SK-N-SH treated with all-trans-retinoic acid at 6 μM for 48 hours (cell line): ENCODE measurements around the gene PLA2G4A.

Experiments used
- ATAC-seq: fragments of 200-7000 bp; cut with Tn5 transposase; 3 replicates; pipeline ENCODE4 v1.9.1; 2020; ENCODE audit warnings: mild to moderate bottlenecking, moderate library complexity
- CREB5 ChIP-seq: fragments of 250-450 bp; sonication (Bioruptor Pico); IDR thresholded peaks from 2 replicates; pipeline ENCODE4 v1.5.1; 2020; ENCODE audit warnings: low read depth, mild to moderate bottlenecking, moderate library complexity
- CSDC2 ChIP-seq: fragments of 250-450 bp; sonication (Bioruptor Pico); IDR thresholded peaks from 2 replicates; pipeline ENCODE4 v1.5.0; 2020; ENCODE audit warnings: mild to moderate bottlenecking, moderate library complexity
- CSRNP3 ChIP-seq: fragments of 250-450 bp; sonication (Bioruptor Pico); IDR thresholded peaks from 2 replicates; pipeline ENCODE4 v1.5.1; 2021; ENCODE audit warnings: mild to moderate bottlenecking, moderate library complexity
- ESRRG ChIP-seq: fragments of 250-450 bp; sonication (Bioruptor Pico); IDR thresholded peaks from 2 replicates; pipeline ENCODE4 v1.6.1; 2021; ENCODE audit warnings: mild to moderate bottlenecking
- GLIS3 ChIP-seq: fragments of 250-450 bp; sonication (Bioruptor Pico); IDR thresholded peaks from 2 replicates; pipeline ENCODE4 v1.5.0; 2020; ENCODE audit warnings: mild to moderate bottlenecking, moderate library complexity
- ISL1 ChIP-seq: fragments of 250-450 bp; sonication (Bioruptor Pico); IDR thresholded peaks from 2 replicates; pipeline ENCODE4 v2.1.2; 2022; ENCODE audit warnings: mild to moderate bottlenecking, moderate library complexity
- OSR1 ChIP-seq: fragments of 250-450 bp; sonication (Bioruptor Pico); IDR thresholded peaks from 2 replicates; pipeline ENCODE4 v1.8.0; 2022; ENCODE audit warnings: moderate library complexity, mild to moderate bottlenecking, inconsistent platforms
- POU6F1 ChIP-seq: fragments of 250-450 bp; sonication (Bioruptor Pico); IDR thresholded peaks from 2 replicates; pipeline ENCODE4 v1.8.0; 2021; ENCODE audit warnings: low read depth, mild to moderate bottlenecking, moderate library complexity, borderline replicate concordance
- PPARA ChIP-seq: fragments of 250-450 bp; sonication (Bioruptor Pico); IDR thresholded peaks from 2 replicates; pipeline ENCODE4 v1.5.0; 2020; ENCODE audit warnings: mild to moderate bottlenecking, borderline replicate concordance
- SNAI2 ChIP-seq: fragments of 250-450 bp; sonication (Bioruptor Pico); IDR thresholded peaks from 2 replicates; pipeline ENCODE4 v1.5.0; 2020; ENCODE audit warnings: mild to moderate bottlenecking, moderate library complexity
- TCF4 ChIP-seq: fragments of 250-450 bp; sonication (Bioruptor Pico); IDR thresholded peaks from 2 replicates; pipeline ENCODE4 v1.8.0; 2021; ENCODE audit warnings: mild to moderate bottlenecking, moderate library complexity, borderline replicate concordance
- TOX ChIP-seq: fragments of 250-450 bp; sonication (Bioruptor Pico); IDR thresholded peaks from 2 replicates; pipeline ENCODE4 v1.8.0; 2021; ENCODE audit warnings: mild to moderate bottlenecking, moderate library complexity, borderline replicate concordance
- TSHZ2 ChIP-seq: fragments of 250-450 bp; sonication (Bioruptor Pico); IDR thresholded peaks from 2 replicates; pipeline ENCODE4 v1.5.0; 2020; ENCODE audit warnings: mild to moderate bottlenecking, moderate library complexity
- ZFP3 ChIP-seq: fragments of 250-450 bp; sonication (Bioruptor Pico); IDR thresholded peaks from 2 replicates; pipeline ENCODE4 v1.5.0; 2020; ENCODE audit warnings: mild to moderate bottlenecking, moderate library complexity
- ZNF565 ChIP-seq: fragments of 450-650 bp; formaldehyde crosslinking; conservative IDR thresholded peaks from 2 replicates; pipeline ENCODE4 v1.5.0; 2020; ENCODE audit warnings: low read depth, mild to moderate bottlenecking, moderate library complexity
- ZNF70 ChIP-seq: fragments of 450-650 bp; formaldehyde crosslinking; IDR thresholded peaks from 2 replicates; pipeline ENCODE4 v1.5.0; 2020; ENCODE audit warnings: mild to moderate bottlenecking, moderate library complexity
- ZNF8 ChIP-seq: fragments of 450-650 bp; formaldehyde crosslinking; IDR thresholded peaks from 2 replicates; pipeline ENCODE4 v1.5.0; 2020; ENCODE audit warnings: mild to moderate bottlenecking, moderate library complexity

PLA2G4A gene

GRCh38 chr1:186965847-186966246 lies 137.1 kb downstream of the PLA2G4A start:
- no peak for ATAC-seq
- TF ChIP-seq PPARA (CRISPR knock-in tag) = no peak
- TF ChIP-seq CSDC2 (CRISPR knock-in tag) = no peak
- TF ChIP-seq CSRNP3 (CRISPR knock-in tag) = no peak
- TF ChIP-seq POU6F1 = no peak
- no peak for TF ChIP-seq TSHZ2 (CRISPR knock-in tag)
- TF ChIP-seq ZNF8 (CRISPR knock-in tag) = no peak
- TF ChIP-seq ZNF565 (CRISPR knock-in tag) = no peak
- TF ChIP-seq ESRRG (CRISPR knock-in tag) = no peak
- TF ChIP-seq OSR1 (CRISPR knock-in tag) = no peak
- no peak for TF ChIP-seq GLIS3
- no peak for TF ChIP-seq TCF4 (CRISPR knock-in tag)
- TF ChIP-seq ZNF70 (CRISPR knock-in tag) = no peak

GRCh38 chr1:186966456-186966855 lies 137.7 kb downstream of the PLA2G4A start:
- no peak for TF ChIP-seq TCF4 (CRISPR knock-in tag)
- no peak for TF ChIP-seq ISL1 (CRISPR knock-in tag)
- no peak for TF ChIP-seq GLIS3
- TF ChIP-seq ZNF8 (CRISPR knock-in tag) = no peak
- no peak for TF ChIP-seq POU6F1
- TF ChIP-seq ZFP3 (CRISPR knock-in tag) = no peak
- TF ChIP-seq SNAI2 (CRISPR knock-in tag) = no peak
- TF ChIP-seq PPARA (CRISPR knock-in tag) = no peak
- TF ChIP-seq ZNF70 (CRISPR knock-in tag) = no peak
- TF ChIP-seq TSHZ2 (CRISPR knock-in tag) = no peak
- TF ChIP-seq, all 23 proteins: peak for 0
- ATAC-seq = no peak

- TF ChIP-seq SNAI2 (CRISPR knock-in tag) (no peak), OSR1 (CRISPR knock-in tag) (peak; percentile 25; the same call in 1 of the 2 replicates)
- ATAC-seq = peak; percentile 88
Observed at GRCh38 chr1:186967656-186968394, 139.1 kb downstream of the PLA2G4A start.

GRCh38 chr1:186974774-186975181 lies 146.0 kb downstream of the PLA2G4A start:
- TF ChIP-seq CREB5 (no peak), TOX (CRISPR knock-in tag) (peak; percentile 77)
- peak; percentile 94 for ATAC-seq
